Peyer's patch (tissue), 4 donors: ENCODE results near the gene RFX8. TPM values are rescaled to one million over a fixed set of nuclear protein-coding genes. Genes with fewer than 3 reads are reported as not detected.

Experiments
- DNase-seq, 3 donors: peaks; one replicate each; pipeline ENCODE4 v3.0.0-alpha.2; 2017 to 2019
- H3K27ac ChIP-seq, 4 donors: fragments of 200-600 bp; sonication (generic); one replicate each; pipeline ENCODE4 v1.5.1; 2016 to 2019
- H3K27me3 ChIP-seq, 2 donors: fragments of 200-600 bp; sonication (generic); one replicate each; pipeline ENCODE4 v1.5.1; 2019
- H3K36me3 ChIP-seq, 3 donors: fragments of 200-600 bp; sonication (generic); one replicate each; pipeline ENCODE4 v1.5.1; 2016 to 2019
- H3K4me1 ChIP-seq, 4 donors: fragments of 200-600 bp; sonication (generic); one replicate each; pipeline ENCODE4 v1.5.1; 2016 to 2019
- H3K4me3 ChIP-seq, 4 donors: fragments of 200-600 bp; sonication (generic); 1 replicate in 3 of 4; 2 replicates in 1 of 4; pipeline ENCODE4 v1.5.1; 2016 to 2019; ENCODE audit warnings: mild to moderate bottlenecking in 1 of 4
- H3K9me3 ChIP-seq, 4 donors: fragments of 200-600 bp; sonication (generic); one replicate each; pipeline ENCODE4 v1.5.1; 2016 to 2019; ENCODE audit warnings: mild to moderate bottlenecking in 1 of 4
- CTCF ChIP-seq, 6 experiments: fragments of 450-650 bp in 4 of 6; fragments of 200-600 bp in 2 of 6; sonication (generic) in 1 of 6; IDR thresholded peaks; one replicate each; pipeline ENCODE4 v1.5.1; 2017 to 2019; ENCODE audit warnings: antibody characterized with exemption in 6 of 6, mild to moderate bottlenecking in 3 of 6, moderate library complexity in 1 of 6
- POLR2A ChIP-seq, 2 donors: fragments of 450-650 bp; IDR thresholded peaks; one replicate each; pipeline ENCODE4 v1.5.1; 2017; ENCODE audit warnings: antibody characterized with exemption in 2 of 2, mild to moderate bottlenecking in 2 of 2, moderate library complexity in 2 of 2
- total RNA-seq, 4 donors: library from RNA; depleted of rRNA; stranded (reverse); fragments of >200 nt; gene quantifications; one replicate each; pipeline ENCODE4 v1.1.0, GENCODE V29; 2016

Gene RFX8
- total RNA-seq, 4 donors from 2014 or later: not detected

GRCh38 chr2:101480764-101481163 is 5.9 kb upstream of the RFX8 start:
- no peak overlapping the region for H3K27ac ChIP-seq
- H3K27me3 ChIP-seq: no peaks in the 10 kb centered on the region
- H3K36me3 ChIP-seq: no peaks in the 10 kb centered on the region
- DNase-seq: no peak
- H3K4me1 ChIP-seq: no peaks in the 10 kb centered on the region
- no peak for TF ChIP-seq POLR2A (IDR thresholded peaks at IDR 0.05)
- TF ChIP-seq CTCF (IDR thresholded peaks at IDR 0.05): no peak
- H3K4me3 ChIP-seq: no peak overlapping the region
- H3K9me3 ChIP-seq: no peaks in the 10 kb centered on the region

DNA sequence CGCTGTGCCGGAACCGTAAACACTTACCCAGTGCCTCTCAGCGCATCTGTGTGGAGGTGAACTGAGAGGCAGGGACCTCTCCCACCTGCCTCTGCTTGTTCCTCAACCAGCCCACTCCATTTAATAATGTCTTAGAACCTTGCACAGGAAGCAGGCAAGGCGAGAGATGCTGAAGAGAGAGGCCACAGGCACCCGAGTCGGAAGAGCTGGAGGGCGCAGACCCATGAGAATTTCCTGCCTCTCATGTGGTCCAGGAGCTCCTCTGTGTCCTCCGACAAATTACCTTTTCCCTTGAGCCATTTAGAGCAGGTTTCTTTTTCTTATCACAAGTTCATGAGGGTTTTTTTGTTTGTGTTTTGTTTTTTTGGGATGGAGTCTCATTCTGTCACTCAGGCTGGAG is 4.9 kb upstream of the RFX8 start:
- Histone ChIP-seq H3K27me3 (no peaks in the 10 kb centered on the region), H3K4me1 (peaks cover 0 to 1% (median 0%) of the 10 kb centered on the region in 4 donors), H3K4me3 (no peak overlapping the region), H3K9me3 (no peaks in the 10 kb centered on the region), H3K27ac (no peak overlapping the region), H3K36me3 (no peaks in the 10 kb centered on the region)
- TF ChIP-seq POLR2A (IDR thresholded peaks at IDR 0.05): no peak
- no peak for TF ChIP-seq CTCF (IDR thresholded peaks at IDR 0.05)
- no peak for DNase-seq

- no peak for DNase-seq
- Histone ChIP-seq H3K27ac (no peak overlapping the region), H3K9me3 (no peaks in the 10 kb centered on the region), H3K27me3 (no peaks in the 10 kb centered on the region), H3K4me3 (no peak overlapping the region), H3K36me3 (no peaks in the 10 kb centered on the region), H3K4me1 (peaks cover 0 to 6% (median under 1%) of the 10 kb centered on the region in 4 donors)
- TF ChIP-seq POLR2A (IDR thresholded peaks at IDR 0.05) (no peak), CTCF (IDR thresholded peaks at IDR 0.05) (no peak)
Observed at GRCh38 chr2:101479328-101479727, 4.4 kb upstream of the RFX8 start.

GRCh38 chr2:101478181-101479001 is 3.5 kb upstream of the RFX8 start:
- H3K4me3 ChIP-seq: no peak overlapping the region

GRCh38 chr2:101477556-101477955 is 2.6 kb upstream of the RFX8 start:
- Histone ChIP-seq H3K36me3 (no peaks in the 10 kb centered on the region), H3K9me3 (no peaks in the 10 kb centered on the region), H3K4me3 (no peak overlapping the region), H3K27me3 (no peaks in the 10 kb centered on the region), H3K27ac (no peak overlapping the region), H3K4me1 (peaks cover 0 to 14% (median 4%) of the 10 kb centered on the region in 4 donors)
- DNase-seq: no peak
- no peak for TF ChIP-seq POLR2A (IDR thresholded peaks at IDR 0.05)
- TF ChIP-seq CTCF (IDR thresholded peaks at IDR 0.05): no peak

More at GRCh38 chr2:101478181-101479001, 3.5 kb upstream of the RFX8 start:
- DNase-seq: no peak
- no peaks in the 10 kb centered on the region for H3K9me3 ChIP-seq
- H3K36me3 ChIP-seq: no peaks in the 10 kb centered on the region
- H3K4me1 ChIP-seq: peaks cover 0 to 14% (median 4%) of the 10 kb centered on the region in 4 donors
- no peak overlapping the region for H3K27ac ChIP-seq
- no peak for TF ChIP-seq POLR2A (IDR thresholded peaks at IDR 0.05)
- no peak for TF ChIP-seq CTCF (IDR thresholded peaks at IDR 0.05)
- H3K27me3 ChIP-seq: no peaks in the 10 kb centered on the region
